Panc1 (cell line): ENCODE measurements around the gene SHROOM3. TPM values are rescaled to one million over a fixed set of nuclear protein-coding genes. Genes with fewer than 3 reads are reported as not detected.

Source experiments
- ATAC-seq: fragments of 200-7000 bp; cut with Tn5 transposase; 2 replicates; pipeline ENCODE4 v1.9.1; 2020; ENCODE audit warnings: mild to moderate bottlenecking, moderate library complexity
- BruUV-seq: library from RNA; stranded (reverse); fragments of 400-500 nt; replicated peaks from 2 replicates; lab custom pipeline; 2021; lab: Mats Ljungman, UMichigan
- CTCF ChIA-PET: fragments of 300-600 bp; sonication (Branson Sonifier 250); formaldehyde crosslinking; loops from one replicate; lab custom pipeline; 2022; ENCODE audit warnings: antibody characterized with exemption; lab: Charles Lee
- POLR2A ChIA-PET: fragments of 300-600 bp; sonication (Branson Sonifier 250); formaldehyde crosslinking; loops from one replicate; lab custom pipeline; 2022; ENCODE audit warnings: antibody characterized with exemption; lab: Charles Lee
- DNase-seq: peaks from one replicate; pipeline ENCODE4 v3.0.0-alpha.2; 2010; ENCODE audit warnings: low read depth, low spot score
- H3K27ac ChIP-seq: 2 replicates; pipeline ENCODE4 v1.5.1; 2011; ENCODE audit warnings: mild to moderate bottlenecking, low read length, inconsistent platforms
- H3K27me3 ChIP-seq: fragments of 200-500 bp; sonication (Bioruptor generic); 2 replicates; pipeline ENCODE4 v1.6.0; 2014; ENCODE audit warnings: low read length, inconsistent platforms; ENCODE audit not compliant: control insufficient read depth, insufficient read depth
- H3K36me3 ChIP-seq: fragments of 200-500 bp; sonication (Bioruptor generic); 2 replicates; pipeline ENCODE4 v1.5.1; 2014; ENCODE audit warnings: inconsistent platforms, mild to moderate bottlenecking, low read length, moderate library complexity; ENCODE audit not compliant: control insufficient read depth, insufficient read depth
- H3K4me1 ChIP-seq: 2 replicates; pipeline ENCODE4 v1.5.1; 2011; ENCODE audit warnings: inconsistent platforms, mild to moderate bottlenecking, low read length, moderate library complexity; ENCODE audit not compliant: control insufficient read depth, insufficient read depth
- H3K4me3 ChIP-seq, 2 experiments: 2 replicates each; pipeline ENCODE4 v1.5.1; 2011 to 2012; ENCODE audit warnings: low read depth in 2 of 2, low read length in 2 of 2, mild to moderate bottlenecking in 2 of 2, inconsistent platforms in 1 of 2, moderate library complexity in 1 of 2
- H3K9me3 ChIP-seq: fragments of 200-500 bp; sonication (Bioruptor generic); 2 replicates; pipeline ENCODE4 v1.5.1; 2014; ENCODE audit warnings: low read depth, mild to moderate bottlenecking, inconsistent platforms, low read length, moderate library complexity; ENCODE audit not compliant: control insufficient read depth, insufficient read depth
- POLR2AphosphoS5 ChIP-seq: IDR thresholded peaks from 2 replicates; pipeline ENCODE4 v1.6.1; 2012; ENCODE audit warnings: mild to moderate bottlenecking, low read depth, low read length, moderate library complexity
- SIN3A ChIP-seq: IDR thresholded peaks from 2 replicates; pipeline ENCODE4 v1.6.1; 2012; ENCODE audit warnings: low read depth, mild to moderate bottlenecking, low read length, moderate library complexity, borderline replicate concordance; ENCODE audit not compliant: insufficient read depth
- TCF7L2 ChIP-seq: IDR thresholded peaks from 2 replicates; pipeline ENCODE4 v1.6.1; 2011; ENCODE audit warnings: mild to moderate bottlenecking, low read depth, low read length, inconsistent platforms
- in situ Hi-C: cut with HindIII; loops from 2 replicates; pipeline ENCODE4 v1.10.0; 2016; ENCODE audit warnings: low sequenced_read_pairs, low pct_unique_long_range_greater_than_20kb
- intact Hi-C: fragments of 100-400 bp; cut with micrococcal nuclease; formaldehyde crosslinking; loops from one replicate; pipeline ENCODE4 v1.10.0; 2022; ENCODE audit not compliant: unreplicated experiment
- total RNA-seq: library from RNA; stranded (reverse); gene quantifications from one replicate; pipeline ENCODE4 v1.2.1, GENCODE V29; 2021; ENCODE audit not compliant: unreplicated experiment
- TF ChIP-seq, protein P1 (sequence below): fragments of 450-650 bp; IDR thresholded peaks from 2 replicates; pipeline ENCODE4 v1.5.1; 2017; ENCODE audit warnings: mild to moderate bottlenecking
- TF ChIP-seq, protein P2 (sequence below), 2 experiments: IDR thresholded peaks; 2 replicates each; pipeline ENCODE4 v1.6.1; 2011 to 2012; ENCODE audit warnings: low read depth in 2 of 2, control low read depth in 1 of 2, low read length in 1 of 2, mild to moderate bottlenecking in 1 of 2, moderate library complexity in 1 of 2; ENCODE audit not compliant: insufficient read depth in 1 of 2

Gene SHROOM3
- total RNA-seq, 1 experiment from 2014 or later: 7.2 TPM

DNA sequence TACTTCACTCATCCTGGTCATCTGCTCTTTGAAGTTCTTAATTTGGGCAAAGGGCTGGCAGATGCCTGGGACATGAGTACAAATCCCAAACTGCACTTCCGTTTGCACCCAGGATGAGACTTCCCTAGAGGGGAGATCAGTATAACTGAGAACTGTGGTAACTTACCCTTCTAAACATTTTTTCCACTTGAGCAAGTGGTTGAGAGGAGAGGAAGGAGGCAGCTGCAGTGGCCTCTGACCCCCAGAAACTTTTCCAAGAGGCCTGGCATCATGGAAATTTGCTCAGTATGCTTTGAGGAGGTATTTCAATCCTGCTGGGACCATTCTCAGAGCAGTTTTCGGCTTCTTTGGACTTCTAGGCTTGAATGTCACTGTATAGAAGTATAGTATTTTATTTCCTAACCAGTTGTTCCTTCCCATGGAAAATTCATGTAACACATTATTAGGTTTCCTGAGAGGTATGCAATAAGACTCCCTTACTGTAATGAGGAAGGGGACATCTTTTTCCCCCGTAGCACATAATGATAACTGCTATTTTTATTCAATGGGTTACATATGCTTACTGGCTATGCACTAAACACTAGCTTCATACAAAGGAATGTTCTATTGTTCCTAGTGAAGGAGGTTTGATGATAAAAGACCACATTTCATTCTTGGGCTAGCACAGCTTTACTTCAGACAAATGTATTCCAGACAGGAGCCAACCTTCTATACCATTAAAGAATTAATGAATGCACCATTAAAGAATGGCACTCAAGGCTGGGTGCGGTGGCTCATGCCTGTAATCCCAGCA is 129.3 kb downstream of the SHROOM3 start:
- BruUV-seq: no TSS peak
- in situ Hi-C loops: no loop called here
- no peaks in the 10 kb centered on the region for H3K9me3 ChIP-seq
- TF ChIP-seq, protein P1, sequence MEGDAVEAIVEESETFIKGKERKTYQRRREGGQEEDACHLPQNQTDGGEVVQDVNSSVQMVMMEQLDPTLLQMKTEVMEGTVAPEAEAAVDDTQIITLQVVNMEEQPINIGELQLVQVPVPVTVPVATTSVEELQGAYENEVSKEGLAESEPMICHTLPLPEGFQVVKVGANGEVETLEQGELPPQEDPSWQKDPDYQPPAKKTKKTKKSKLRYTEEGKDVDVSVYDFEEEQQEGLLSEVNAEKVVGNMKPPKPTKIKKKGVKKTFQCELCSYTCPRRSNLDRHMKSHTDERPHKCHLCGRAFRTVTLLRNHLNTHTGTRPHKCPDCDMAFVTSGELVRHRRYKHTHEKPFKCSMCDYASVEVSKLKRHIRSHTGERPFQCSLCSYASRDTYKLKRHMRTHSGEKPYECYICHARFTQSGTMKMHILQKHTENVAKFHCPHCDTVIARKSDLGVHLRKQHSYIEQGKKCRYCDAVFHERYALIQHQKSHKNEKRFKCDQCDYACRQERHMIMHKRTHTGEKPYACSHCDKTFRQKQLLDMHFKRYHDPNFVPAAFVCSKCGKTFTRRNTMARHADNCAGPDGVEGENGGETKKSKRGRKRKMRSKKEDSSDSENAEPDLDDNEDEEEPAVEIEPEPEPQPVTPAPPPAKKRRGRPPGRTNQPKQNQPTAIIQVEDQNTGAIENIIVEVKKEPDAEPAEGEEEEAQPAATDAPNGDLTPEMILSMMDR: no peak
- TF ChIP-seq, protein P2, sequence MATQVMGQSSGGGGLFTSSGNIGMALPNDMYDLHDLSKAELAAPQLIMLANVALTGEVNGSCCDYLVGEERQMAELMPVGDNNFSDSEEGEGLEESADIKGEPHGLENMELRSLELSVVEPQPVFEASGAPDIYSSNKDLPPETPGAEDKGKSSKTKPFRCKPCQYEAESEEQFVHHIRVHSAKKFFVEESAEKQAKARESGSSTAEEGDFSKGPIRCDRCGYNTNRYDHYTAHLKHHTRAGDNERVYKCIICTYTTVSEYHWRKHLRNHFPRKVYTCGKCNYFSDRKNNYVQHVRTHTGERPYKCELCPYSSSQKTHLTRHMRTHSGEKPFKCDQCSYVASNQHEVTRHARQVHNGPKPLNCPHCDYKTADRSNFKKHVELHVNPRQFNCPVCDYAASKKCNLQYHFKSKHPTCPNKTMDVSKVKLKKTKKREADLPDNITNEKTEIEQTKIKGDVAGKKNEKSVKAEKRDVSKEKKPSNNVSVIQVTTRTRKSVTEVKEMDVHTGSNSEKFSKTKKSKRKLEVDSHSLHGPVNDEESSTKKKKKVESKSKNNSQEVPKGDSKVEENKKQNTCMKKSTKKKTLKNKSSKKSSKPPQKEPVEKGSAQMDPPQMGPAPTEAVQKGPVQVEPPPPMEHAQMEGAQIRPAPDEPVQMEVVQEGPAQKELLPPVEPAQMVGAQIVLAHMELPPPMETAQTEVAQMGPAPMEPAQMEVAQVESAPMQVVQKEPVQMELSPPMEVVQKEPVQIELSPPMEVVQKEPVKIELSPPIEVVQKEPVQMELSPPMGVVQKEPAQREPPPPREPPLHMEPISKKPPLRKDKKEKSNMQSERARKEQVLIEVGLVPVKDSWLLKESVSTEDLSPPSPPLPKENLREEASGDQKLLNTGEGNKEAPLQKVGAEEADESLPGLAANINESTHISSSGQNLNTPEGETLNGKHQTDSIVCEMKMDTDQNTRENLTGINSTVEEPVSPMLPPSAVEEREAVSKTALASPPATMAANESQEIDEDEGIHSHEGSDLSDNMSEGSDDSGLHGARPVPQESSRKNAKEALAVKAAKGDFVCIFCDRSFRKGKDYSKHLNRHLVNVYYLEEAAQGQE (IDR thresholded peaks at IDR 0.05; ENCODE audit: insufficient read depth in 1 of 2, low read depth in 2 of 2, low read length in 1 of 2): no peak
- no peak for TF ChIP-seq POLR2AphosphoS5
- no peak for TF ChIP-seq SIN3A
- no peak for TF ChIP-seq TCF7L2
- ATAC-seq (no peak), DNase-seq (no peak)
- CTCF ChIA-PET: no interaction called here
- no peaks in the 10 kb centered on the region for H3K27me3 ChIP-seq
- peaks cover 2% of the 10 kb centered on the region; the same call in 1 of the 2 replicates for H3K4me1 ChIP-seq
- no peak overlapping the region for H3K4me3 ChIP-seq
- H3K27ac ChIP-seq: no peak overlapping the region
- no peaks in the 10 kb centered on the region for H3K36me3 ChIP-seq
- POLR2A ChIA-PET: no interaction called here
- intact Hi-C loops: no loop called here

- DNase-seq (no peak), ATAC-seq (no peak)
- Histone ChIP-seq H3K36me3 (no peaks in the 10 kb centered on the region), H3K27ac (no peak overlapping the region), H3K4me1 (peaks cover 10% of the 10 kb centered on the region), H3K27me3 (no peaks in the 10 kb centered on the region), H3K4me3 (no peak overlapping the region), H3K9me3 (no peaks in the 10 kb centered on the region)
- in situ Hi-C loops: no loop called here
- CTCF ChIA-PET: no interaction called here
- BruUV-seq: no TSS peak
- intact Hi-C loops: no loop called here
- TF ChIP-seq, protein P2 (IDR thresholded peaks at IDR 0.05; ENCODE audit: insufficient read depth in 1 of 2, low read depth in 2 of 2, low read length in 1 of 2): no peak
- TF ChIP-seq TCF7L2: no peak
- TF ChIP-seq POLR2AphosphoS5: no peak
- no peak for TF ChIP-seq SIN3A
- TF ChIP-seq, protein P1: no peak
- POLR2A ChIA-PET: interaction anchor here (0.6 kb wide), 1 partner anchor 59 kb away, joined by 4 read pairs; no protein-coding TSS in a partner anchor
Observed at GRCh38 chr4:76568262-76568661, 133.2 kb downstream of the SHROOM3 start.
